Esophagus muscularis mucosa (tissue), 4 donors: ENCODE measurements around the gene CCDC12. TPM values are rescaled to one million over a fixed set of nuclear protein-coding genes. Genes with fewer than 3 reads are reported as not detected.

Source experiments
- DNase-seq: peaks from one replicate; pipeline ENCODE4 v3.0.0-alpha.2; 2017; ENCODE audit errors: extremely low spot score
- H3K27ac ChIP-seq, 4 donors: fragments of 200-600 bp; sonication (generic); replicated peaks in 1 of 4; 1 replicate in 3 of 4; 2 replicates in 1 of 4; pipeline ENCODE4 v1.5.1; 2016 to 2019; ENCODE audit warnings: mild to moderate bottlenecking in 1 of 4
- H3K27me3 ChIP-seq, 4 donors: fragments of 200-600 bp; sonication (generic); one replicate each; pipeline versions ENCODE4 v1.5.1 to v1.6.0; 2016 to 2019
- H3K36me3 ChIP-seq, 4 donors: fragments of 200-600 bp; sonication (generic); one replicate each; pipeline ENCODE4 v1.5.1; 2016 to 2019
- H3K4me1 ChIP-seq, 4 donors: fragments of 200-600 bp; sonication (generic); one replicate each; pipeline ENCODE4 v1.5.1; 2016 to 2019
- H3K4me3 ChIP-seq, 4 donors: fragments of 200-600 bp; sonication (generic); 1 replicate in 2 of 4; 2 replicates in 2 of 4; pipeline ENCODE4 v1.5.1; 2016 to 2019; ENCODE audit warnings: mild to moderate bottlenecking in 4 of 4, moderate library complexity in 1 of 4
- H3K9me3 ChIP-seq, 4 donors: fragments of 200-600 bp; sonication (generic); 1 replicate in 3 of 4; 2 replicates in 1 of 4; pipeline ENCODE4 v1.5.1; 2016 to 2019
- CTCF ChIP-seq, 3 experiments: fragments of 200-600 bp in 2 of 3; fragments of 450-650 bp in 1 of 3; sonication (generic) in 2 of 3; IDR thresholded peaks; one replicate each; pipeline ENCODE4 v1.5.1; 2017 to 2019; ENCODE audit warnings: antibody characterized with exemption in 3 of 3, mild to moderate bottlenecking in 2 of 3, moderate library complexity in 1 of 3
- EP300 ChIP-seq: sonication (generic); formaldehyde crosslinking; IDR thresholded peaks from one replicate; pipeline ENCODE4 v1.6.1; 2017; ENCODE audit warnings: antibody characterized with exemption
- POLR2A ChIP-seq: fragments of 450-650 bp; IDR thresholded peaks from one replicate; pipeline ENCODE4 v1.6.1; 2017; ENCODE audit warnings: antibody characterized with exemption, moderate library complexity, mild to moderate bottlenecking, low read depth
- POLR2AphosphoS5 ChIP-seq, 2 donors: sonication (generic); formaldehyde crosslinking; IDR thresholded peaks; one replicate each; pipeline ENCODE4 v1.6.1; 2017; ENCODE audit warnings: antibody characterized with exemption in 2 of 2
- WGBS: methylation state at CpG from one replicate; pipeline ENCODE4 v1.1.5; 2018; 5-methylcytosine and 5-hydroxymethylcytosine counted together
- intact Hi-C: fragments of 100-400 bp; cut with DNase I; formaldehyde crosslinking; loops from one replicate; pipeline ENCODE4 v1.15.1; 2023
- total RNA-seq, 4 donors: library from RNA; depleted of rRNA; stranded (reverse); fragments of >200 nt; gene quantifications; one replicate each; pipeline versions ENCODE4 v1.1.0 to v1.2.1, GENCODE V29; 2016

The CCDC12 gene
- total RNA-seq, 4 donors from 2014 or later, result 27.5 to 54.8 (median 36.7) TPM

- no peaks in the 10 kb centered on the region for H3K27me3 ChIP-seq
- peak overlapping the region in 2 of 4 donors; percentile 27 to 45 for H3K27ac ChIP-seq
- WGBS, result 86% methylated on average over 6 of the region's 6 CpGs
- H3K9me3 ChIP-seq, result no peaks in the 10 kb centered on the region
- peaks cover 3 to 54% (median 42%) of the 10 kb centered on the region in 4 donors for H3K36me3 ChIP-seq
- no peak for DNase-seq
- intact Hi-C loops, result no loop called here
- H3K4me1 ChIP-seq, result peaks cover 85 to 95% (median 92%) of the 10 kb centered on the region in 4 donors
- TF ChIP-seq CTCF (IDR thresholded peaks at IDR 0.05) (no peak), POLR2AphosphoS5 (IDR thresholded peaks at IDR 0.05) (no peak), EP300 (no peak), POLR2A (no peak)
- H3K4me3 ChIP-seq, result no peak overlapping the region
Observed at GRCh38 chr3:46927718-46928073, 48.8 kb downstream of the CCDC12 start.

GRCh38 chr3:46926871-46927717 is 49.5 kb downstream of the CCDC12 start:
- H3K9me3 ChIP-seq, result no peaks in the 10 kb centered on the region
- no peak for TF ChIP-seq EP300
- no peak for TF ChIP-seq POLR2AphosphoS5 (IDR thresholded peaks at IDR 0.05)
- TF ChIP-seq POLR2A, result no peak
- no peak for TF ChIP-seq CTCF (IDR thresholded peaks at IDR 0.05)
- H3K4me1 ChIP-seq, result peaks cover 79 to 89% (median 86%) of the 10 kb centered on the region in 4 donors
- H3K27me3 ChIP-seq, result no peaks in the 10 kb centered on the region
- intact Hi-C loops, result no loop called here
- H3K4me3 ChIP-seq, result no peak overlapping the region
- peak overlapping the region; percentile 19 to 45 (median 24) for H3K27ac ChIP-seq
- no peak for DNase-seq
- peaks cover 6 to 60% (median 48%) of the 10 kb centered on the region in 4 donors for H3K36me3 ChIP-seq
- WGBS, result 82% methylated on average over 15 of the region's 15 CpGs

- TF ChIP-seq POLR2A (no peak), CTCF (IDR thresholded peaks at IDR 0.05) (no peak), EP300 (no peak), POLR2AphosphoS5 (IDR thresholded peaks at IDR 0.05) (no peak)
- Histone ChIP-seq H3K36me3 (peaks cover 13 to 66% (median 55%) of the 10 kb centered on the region in 4 donors), H3K9me3 (no peaks in the 10 kb centered on the region), H3K27me3 (no peaks in the 10 kb centered on the region), H3K4me1 (peaks cover 72 to 83% (median 80%) of the 10 kb centered on the region in 4 donors), H3K27ac (peak overlapping the region; percentile 19 to 45 (median 26)), H3K4me3 (no peak overlapping the region)
- WGBS, result 98% methylated on average over 6 of the region's 6 CpGs
- DNase-seq, result no peak
- intact Hi-C loops, result no loop called here
Observed at GRCh38 chr3:46926447-46926846, 50.1 kb downstream of the CCDC12 start.

GRCh38 chr3:46926039-46926438 is 50.5 kb downstream of the CCDC12 start:
- no peak for DNase-seq
- intact Hi-C loops, result no loop called here
- H3K27ac ChIP-seq, result peak overlapping the region; percentile 19 to 45 (median 26)

More at GRCh38 chr3:46926039-46926438, 50.5 kb downstream of the CCDC12 start:
- Histone ChIP-seq H3K4me3 (no peak overlapping the region), H3K9me3 (no peaks in the 10 kb centered on the region), H3K4me1 (peaks cover 68 to 79% (median 76%) of the 10 kb centered on the region in 4 donors), H3K36me3 (peaks cover 17 to 70% (median 59%) of the 10 kb centered on the region in 4 donors), H3K27me3 (no peaks in the 10 kb centered on the region)
- 71% methylated on average over 5 of the region's 6 CpGs for WGBS
- TF ChIP-seq EP300, result no peak
- no peak for TF ChIP-seq POLR2AphosphoS5 (IDR thresholded peaks at IDR 0.05)
- no peak for TF ChIP-seq CTCF (IDR thresholded peaks at IDR 0.05)
- no peak for TF ChIP-seq POLR2A
